CD4-positive, alpha-beta T cell treated with Interleukin-2 at 100 ng/mL for 4 hours (primary cell): ENCODE results near the gene FAM151B.
"Not testable (repeated sequence)": the region's sequence is repeated elsewhere in the genome, so short reads cannot be mapped to it uniquely, and the experiment has no call there.

Experiments used
- DNase-seq: peaks from one replicate; pipeline ENCODE4 v3.0.0-alpha.2; 2020; ENCODE audit warnings: low spot score

FAM151B gene, protein sequence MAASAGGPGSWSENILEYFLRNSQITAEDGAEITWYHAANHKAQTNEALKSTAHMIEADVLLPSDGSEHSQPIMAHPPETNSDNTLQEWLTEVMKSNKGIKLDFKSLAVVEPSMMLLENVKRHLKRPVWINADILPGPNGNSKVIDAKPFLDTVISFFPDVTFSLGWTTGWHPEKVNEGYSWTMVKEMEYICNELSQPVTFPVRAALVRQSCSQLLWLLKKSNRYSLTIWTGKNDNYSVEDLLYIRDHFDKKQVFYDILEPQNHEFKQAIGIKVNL

DNA sequence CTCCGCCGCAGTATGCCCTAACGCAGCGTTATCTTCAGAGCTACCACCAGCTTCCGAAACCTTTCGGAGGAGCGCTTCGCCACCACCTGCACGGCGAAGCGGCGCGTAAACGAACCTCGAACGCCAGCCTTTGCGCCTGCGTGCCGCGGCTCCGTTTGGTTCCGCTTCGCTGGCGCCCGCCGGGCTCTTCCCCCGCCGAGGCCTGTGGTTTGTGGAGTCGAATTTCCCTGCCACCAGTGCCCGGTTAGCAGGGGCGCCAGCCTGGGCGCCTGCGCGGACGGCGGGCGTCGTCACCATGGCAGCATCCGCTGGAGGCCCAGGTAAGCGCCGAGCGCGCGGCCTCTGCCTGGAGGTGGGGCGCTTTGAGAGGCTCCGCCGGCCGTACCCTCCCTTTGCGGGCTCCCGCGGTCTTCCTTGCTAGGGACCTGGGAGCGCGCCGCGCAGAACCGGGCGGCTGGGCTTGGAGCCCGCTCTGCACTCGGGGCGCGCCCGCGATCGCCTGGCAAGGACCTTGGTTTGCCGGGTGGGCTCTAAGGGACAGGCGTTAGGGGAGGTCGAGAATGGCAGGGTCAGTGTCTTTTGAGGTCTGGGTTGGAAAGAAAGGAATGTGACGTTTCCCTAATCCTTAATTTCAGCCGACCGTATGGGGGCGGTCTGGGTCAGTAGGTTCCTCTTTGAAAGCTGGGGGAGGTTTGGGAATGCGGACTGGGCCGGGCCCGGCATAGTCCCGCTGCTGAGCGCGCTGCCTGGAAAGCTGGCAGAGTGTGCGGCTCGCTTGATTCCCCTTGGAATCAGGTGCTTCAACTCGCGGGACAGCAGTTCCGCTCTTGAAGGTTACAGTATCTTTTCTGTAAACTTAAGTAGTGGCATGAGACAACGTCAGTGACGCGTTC, at the start of gene FAM151B:
Gene FAM151B, plus strand, starts transcription at position 272 of the 893 bp plus-strand sequence. Its CDS starts 24 bp downstream, at position 296.
- DNase-seq, result peak; percentile 68

DNA sequence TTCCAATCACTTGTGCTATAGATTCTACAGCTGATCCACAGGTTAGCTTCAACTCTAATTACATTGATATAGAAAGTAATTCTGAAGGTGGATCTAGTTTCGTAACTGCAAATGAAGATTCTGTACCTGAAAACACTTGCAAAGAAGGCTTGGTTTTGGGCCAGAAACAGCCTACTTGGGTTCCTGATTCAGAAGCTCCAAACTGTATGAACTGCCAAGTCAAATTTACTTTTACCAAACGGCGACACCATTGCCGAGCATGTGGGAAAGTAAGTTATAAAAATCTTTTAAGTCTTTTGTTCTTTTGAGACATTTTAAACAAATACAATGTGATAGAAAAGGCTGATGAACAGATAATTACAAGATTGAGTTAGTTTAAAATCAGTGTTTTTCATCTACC, 49.2 kb upstream of the FAM151B start:
- no peak for DNase-seq

DNA sequence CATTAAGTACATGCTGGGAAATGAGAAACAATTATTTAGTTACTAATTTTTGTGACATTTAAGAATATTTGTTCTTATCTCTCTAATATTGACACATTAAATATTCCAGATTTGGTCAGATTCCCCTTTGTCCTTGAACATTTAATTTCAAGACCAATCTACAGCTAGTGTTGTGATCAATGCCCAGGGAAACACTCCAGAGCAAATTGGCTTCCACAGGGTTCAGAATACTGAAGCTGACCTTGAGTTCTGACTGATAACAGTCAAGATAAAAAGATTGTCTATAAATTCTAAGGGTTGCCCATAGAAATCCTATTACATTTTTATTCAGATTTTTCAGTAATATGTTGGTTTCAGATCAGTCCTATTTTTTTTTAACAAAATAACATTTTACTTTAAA, 48.7 kb upstream of the FAM151B start:
- DNase-seq, result no peak

DNA sequence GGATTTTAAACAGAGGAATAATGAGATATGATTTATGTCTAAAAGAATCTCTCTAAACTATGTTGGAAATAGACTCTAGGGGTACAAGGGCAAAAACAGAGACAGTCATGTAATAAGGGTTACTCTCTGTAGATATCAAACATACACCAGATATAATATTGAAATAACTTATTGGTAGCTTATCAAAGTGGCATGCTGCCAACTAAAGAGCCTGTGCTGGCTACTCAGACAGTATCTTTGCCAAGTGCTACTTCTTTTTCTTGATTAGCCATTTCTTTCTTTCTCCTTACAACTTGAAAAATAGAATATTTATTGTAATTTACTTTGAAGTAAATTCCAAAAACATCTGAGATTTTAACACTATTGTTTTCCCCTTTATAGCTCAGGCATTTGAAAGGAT, 45.2 kb upstream of the FAM151B start:
- DNase-seq, result no peak

DNA sequence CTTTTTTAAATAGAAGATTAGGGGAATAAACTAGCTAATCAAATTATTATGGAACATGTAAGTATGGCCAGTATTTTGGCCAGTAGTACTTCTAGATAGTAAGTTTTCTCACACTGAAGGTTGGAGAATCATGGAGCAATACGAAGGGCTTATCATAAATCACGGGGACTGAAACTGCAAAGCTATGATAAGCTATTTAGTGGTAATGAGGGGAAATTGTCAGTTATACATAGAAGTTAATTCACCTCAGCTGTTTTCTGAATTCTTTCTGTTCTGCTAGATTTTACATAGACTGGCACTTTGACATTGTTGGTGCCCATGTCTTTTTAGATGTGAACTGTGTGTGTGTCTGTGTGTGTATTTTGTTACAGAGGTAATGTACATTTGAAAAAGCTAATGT, 34.5 kb upstream of the FAM151B start:
- DNase-seq, result no peak

DNA sequence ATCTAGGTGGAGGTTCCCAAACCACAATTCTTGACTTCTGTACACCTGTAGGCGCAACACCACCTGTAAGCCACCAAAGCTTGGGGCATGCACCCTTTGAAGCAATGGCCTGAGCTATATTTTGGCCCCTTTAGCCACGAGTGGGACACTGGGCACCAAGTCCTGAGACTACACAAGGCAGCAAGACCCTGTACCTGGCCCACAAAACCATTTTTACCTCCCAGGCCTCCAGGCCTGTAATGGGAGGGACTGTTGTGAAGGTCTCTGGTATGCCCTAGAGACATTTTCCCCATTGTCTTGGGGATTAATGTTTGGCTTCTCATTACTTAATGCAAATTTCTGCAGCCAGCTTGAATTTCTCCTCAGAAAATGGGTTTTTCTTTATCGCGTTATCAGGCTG, 24.6 kb upstream of the FAM151B start:
- no peak for DNase-seq

DNA sequence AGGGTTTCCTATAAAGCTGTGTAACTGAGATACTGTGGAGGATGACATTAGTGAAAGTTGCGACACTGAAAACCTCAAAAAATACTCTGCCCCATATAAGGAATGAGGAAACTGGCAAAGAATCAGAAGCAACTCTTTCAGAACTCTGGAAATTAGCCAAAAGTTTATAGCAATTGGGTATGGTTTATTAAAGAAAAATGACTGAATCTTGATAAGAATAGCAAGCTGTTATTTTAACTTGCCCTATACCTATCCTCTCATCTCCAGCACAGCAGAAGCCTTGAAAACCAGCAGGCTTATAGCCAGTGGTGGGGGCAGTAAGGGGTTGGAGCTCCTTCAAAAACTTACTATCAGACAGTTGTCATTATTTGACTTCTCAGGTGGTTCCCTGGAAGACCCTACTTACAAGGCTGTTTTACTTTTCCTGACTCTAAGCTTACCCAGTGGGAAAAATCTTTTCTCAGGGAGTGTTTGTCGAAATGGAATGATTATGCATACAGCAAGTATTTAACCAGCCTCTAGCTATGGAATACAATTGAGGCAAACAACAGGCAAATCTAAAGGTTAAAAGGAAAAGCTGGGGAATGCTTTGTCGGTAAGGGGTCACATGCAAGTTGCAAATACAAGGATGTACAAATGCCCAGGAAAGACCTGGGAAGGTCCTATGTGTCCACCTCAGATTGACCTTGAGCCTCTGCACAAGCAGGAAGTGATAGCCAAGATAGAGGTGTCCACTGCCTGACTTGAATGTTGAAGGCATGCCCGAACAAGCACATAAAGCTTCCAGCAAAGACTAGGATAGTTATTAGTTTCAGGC, 21.0 kb upstream of the FAM151B start:
- no peak for DNase-seq

DNA sequence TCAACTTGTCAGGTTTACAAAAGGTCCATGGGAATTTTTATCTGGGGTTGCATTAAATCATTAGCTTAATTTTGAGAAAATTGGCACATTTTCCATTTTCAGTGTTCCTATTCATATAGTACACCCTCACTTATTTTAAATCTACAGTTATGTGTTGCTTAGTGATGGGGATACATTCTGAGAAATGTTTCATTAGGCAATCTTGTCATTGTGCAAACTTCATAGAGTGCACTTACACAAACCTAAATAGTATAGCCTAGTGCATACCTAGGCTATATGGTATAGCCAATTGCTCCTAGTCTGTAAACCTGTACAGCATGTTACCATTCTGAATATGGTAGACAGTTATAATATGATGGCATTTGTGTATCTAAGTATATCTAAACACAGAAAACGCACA, 19.8 kb upstream of the FAM151B start:
- DNase-seq, result no peak

DNA sequence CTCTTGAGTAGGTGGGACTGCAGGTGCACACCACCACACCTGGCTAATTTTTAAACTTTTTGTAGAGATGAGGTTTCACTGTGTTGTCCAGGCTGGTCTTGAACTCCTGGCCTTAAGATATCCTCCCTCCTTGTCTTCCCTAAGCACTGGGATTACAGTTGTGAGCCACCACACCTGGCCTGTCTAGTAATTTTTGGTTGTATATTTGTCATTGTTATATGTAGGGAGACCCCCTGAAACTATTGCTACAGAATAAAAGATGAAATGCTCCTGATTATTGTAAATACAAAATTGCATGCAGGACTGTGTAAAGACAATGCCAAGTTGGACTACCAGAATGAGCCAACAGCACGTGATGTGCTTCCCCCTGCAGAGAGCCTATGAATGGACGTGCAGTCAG, 17.3 kb upstream of the FAM151B start:
- DNase-seq, result not testable (repeated sequence)

DNA sequence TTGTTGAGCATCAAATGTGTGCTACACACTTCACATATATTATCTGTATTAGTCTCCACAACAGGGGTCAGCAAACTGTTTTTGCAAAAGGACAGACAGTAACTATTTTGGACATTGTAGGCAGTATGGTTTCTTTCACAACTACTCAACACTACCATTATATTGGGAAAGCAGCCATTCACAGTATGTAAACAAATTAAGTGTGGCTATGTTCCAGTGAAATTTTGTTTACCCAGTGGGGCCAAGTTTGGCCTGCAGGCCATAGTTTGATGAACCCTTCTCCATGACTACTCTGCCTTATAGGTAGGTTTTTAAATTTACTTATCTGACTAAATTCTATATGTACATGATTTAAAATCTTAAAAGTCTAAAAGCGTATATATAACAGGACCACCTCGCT, 13.0 kb upstream of the FAM151B start:
- DNase-seq, result no peak

DNA sequence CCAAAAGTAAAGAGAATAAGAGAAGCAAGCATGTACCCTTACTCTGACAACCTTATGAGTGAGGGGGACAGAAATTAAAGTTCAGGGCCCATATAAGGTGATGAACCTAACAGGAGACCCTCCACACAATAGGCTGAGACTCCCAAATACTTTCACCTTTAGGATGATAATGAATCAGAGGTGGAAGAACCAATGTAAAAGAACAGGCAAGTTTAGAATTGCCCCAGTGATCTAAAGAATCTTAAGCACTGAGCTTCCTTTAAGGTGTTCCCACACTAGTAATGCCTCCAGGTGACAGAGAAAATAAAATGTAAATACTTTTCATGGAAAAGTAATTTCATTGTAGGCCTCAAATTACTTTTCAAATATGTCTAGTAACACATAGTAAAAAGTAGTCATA, 8.2 kb upstream of the FAM151B start:
- DNase-seq, result no peak

DNA sequence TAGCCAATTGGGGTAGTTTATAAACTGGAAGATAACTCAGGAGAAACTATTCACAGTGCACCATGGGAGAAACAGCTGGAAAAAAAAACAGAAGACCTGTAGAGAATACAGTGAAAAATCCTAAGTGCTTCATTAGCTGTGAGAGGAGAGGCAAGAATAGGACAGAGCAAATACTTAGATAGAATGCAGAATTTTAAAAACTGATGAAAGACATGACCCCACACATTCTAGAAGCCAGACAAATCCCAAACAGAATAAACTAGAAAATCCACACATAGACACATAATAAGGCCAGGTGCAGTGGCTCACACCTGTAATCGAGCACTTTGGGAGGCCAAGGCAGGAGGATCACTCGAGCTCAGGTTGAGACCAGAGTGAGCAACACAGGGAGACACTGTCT, 7.5 kb upstream of the FAM151B start:
- DNase-seq, result no peak

DNA sequence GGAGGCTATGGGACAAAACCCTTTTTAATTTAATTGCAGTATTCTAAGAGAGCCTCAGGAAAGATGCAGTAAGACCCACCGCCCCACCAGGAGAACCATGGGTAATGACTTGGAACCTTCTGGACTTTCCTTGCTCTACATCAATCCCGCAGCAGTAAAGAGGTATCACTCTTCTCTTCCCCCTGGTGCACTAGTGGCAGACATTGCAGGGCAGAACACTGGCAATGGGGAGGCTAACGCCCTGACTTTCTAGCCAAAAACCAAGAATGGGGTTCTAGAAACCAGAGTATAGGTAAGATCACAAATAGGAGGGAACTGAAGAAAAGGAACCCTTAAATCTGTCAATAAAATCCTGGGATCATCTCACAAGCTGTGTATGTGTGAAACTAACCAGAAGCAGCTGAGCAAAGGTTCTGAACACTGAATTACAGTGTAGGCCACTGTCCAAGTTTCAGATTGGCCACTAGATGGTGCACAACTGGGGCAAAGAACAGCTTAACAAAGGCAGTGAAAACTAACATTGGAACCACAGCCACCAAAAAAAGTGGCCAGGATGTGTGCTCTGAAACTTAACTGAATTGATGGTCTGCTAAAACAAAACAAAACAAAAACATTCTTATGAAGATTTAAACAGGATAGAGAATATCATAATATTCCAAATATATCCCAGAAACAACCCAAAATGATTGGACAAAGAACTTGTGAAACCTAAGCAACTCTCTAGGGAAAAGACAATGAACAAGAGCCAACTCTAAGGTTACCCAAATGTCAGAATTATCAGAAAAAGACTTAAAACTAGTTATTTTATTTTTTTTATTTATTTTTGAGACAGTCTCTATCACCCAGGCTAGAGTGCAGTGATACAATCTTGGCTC, 6.6 kb upstream of the FAM151B start:
- peak; percentile 42 for DNase-seq

DNA sequence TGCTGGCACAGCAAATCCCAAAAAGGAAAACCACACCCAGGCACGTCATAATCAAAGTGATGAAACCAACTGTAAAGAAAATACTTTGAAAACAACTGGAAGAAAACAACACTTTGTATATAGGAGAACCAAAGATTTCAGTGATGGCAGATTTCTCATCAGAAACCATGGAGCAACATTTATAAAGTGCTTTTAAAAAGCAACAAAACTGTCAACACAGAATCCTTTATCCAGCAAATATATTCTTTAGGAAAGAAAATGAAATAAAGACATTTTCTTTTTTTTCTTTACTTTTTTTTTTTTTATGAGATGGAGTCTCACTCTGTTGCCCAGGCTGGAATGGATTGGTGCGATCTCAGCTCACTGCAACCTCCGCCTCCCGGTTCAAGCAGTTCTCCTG, 5.3 kb upstream of the FAM151B start:
- no peak for DNase-seq

DNA sequence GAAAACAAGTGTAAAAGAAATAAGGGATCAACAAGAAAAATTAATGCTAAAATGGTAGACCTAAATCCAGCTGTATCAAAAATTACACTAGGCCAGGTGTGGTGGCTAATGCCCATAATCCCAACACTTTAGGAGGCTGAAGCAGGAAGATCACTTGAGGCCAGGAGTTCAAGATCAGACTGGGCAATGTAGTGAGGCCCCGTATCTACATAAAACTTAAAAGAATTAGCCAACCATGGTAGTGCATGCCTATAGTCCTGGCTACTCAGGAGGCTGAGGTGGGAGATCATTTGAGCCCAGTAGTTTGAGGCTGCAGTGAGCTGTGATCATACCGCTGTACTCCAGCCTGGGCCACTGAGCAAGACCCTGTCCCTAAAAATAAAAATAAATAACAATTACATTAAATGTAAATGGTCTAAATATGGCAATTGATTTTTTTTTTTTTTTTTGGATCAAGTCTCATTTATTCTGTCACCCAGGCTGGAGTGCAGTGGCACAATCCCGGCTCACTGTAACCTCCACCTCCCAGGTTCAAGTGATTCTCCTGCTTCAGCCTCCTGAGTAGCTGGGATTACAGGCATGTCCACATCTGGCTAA, 4.2 kb upstream of the FAM151B start:
- no peak for DNase-seq

DNA sequence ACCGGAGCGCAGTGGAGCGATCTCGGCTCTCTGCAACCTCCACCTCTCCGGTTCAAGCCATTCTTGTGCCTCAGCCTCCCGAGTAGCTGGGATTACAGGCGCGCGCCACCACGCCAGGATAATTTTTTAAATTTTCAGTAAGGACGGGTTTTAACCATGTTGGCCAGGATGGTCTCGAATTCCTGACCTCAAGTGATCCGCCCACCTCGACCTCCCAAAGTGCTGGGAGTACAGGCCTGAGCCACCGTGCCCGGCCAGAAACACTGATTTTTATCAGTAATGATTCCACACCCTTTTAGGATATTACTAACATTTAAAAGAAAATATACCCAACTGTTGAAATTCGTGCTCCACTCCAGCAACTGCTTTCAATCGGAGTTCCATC, 464 bp upstream of the FAM151B start:
- DNase-seq, result no peak

DNA sequence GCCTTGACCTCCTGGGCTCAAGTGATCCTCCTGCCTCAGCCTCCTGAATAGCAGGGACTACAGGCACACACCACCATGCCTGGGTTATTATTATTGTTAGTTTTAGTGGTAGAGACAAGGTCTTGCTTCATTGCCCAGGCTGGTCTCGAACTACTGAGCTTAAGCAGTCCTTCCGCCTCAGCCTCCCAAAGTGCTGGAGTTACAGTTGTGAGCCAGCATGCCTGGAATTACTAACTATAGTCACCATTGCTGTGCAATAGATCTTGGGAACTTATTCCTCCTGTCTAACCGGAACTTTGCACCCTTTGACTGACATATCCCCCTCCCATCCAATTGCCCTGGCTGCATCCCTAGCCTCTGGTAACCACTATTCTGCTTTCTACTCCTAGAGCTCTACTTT, 3.4 kb downstream of the FAM151B start:
- DNase-seq, result no peak

DNA sequence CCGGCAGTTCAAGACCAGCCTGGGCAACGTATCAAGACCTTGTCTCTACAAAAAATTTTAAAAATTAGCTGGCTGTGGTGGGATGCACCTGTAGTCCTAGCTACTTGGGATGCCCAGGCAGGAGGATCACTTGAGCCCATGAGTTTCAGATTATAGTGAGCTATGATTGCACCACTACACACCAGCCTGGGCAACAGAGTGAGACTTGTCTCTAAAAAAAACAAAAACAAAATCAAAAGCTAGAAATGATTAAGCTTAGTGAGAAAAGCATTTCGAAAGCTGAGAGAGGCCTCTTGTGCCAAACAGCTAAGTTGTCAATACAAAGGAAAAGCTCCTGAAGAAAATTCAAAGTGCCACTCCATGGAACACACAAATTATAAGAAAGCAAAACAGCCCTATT, 4.8 kb downstream of the FAM151B start:
- DNase-seq, result no peak

DNA sequence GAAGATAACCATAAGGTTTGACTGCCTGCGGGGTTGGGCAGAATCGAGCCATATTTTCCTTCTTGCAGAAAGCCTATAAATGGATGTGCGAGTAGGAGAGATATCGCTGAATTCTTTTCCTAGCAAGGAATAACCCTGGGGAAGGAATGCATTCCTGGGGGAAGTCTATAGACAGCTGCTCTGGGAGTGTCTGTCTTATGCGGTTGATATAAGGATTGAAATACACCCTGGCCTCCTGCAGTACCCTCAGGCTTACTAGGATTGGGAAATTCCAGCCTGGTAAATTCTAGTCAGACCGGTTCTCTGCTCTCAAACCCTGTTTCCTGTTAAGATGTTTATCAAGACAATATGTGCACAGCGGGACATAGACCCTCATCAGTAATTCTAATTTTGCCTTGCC, 5.5 kb downstream of the FAM151B start:
- DNase-seq, result not testable (repeated sequence)

DNA sequence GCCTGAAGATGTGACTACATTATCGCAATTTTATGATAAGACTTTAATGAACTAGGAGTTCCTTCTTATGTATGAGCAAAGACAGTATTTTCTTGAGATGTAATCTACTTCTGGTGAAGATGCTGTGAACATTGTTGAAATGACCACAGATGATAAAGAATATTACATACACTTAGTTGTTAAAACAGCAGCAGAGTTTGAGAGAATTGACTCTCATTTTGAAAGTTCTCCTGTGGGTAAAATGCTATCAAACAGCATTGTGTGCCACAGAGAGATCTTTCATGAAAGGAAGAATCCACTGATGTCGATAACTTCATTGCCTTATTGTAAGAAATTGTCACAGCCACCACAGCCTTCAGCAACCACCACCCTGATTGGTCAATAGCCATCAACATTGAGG, 8.0 kb downstream of the FAM151B start:
- DNase-seq, result no peak

DNA sequence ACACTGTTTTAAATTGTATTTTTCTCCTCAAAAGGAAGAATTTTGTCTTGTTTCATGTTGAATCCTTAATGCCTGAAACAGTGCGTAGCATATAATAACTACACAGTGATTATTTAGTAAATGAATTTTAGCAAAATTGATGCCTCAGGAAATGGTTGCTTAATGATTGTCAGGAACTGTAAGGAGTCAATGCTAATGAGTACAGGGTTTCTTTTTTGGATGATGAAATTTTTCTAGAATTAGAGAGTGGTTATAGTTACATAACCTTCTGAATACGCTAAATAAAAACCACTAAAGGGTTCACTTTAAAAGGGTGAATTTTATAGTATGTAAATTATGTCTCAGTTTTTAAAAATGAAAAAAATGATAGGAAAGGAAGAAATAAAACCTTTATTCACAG, 14.9 kb downstream of the FAM151B start:
- DNase-seq, result no peak
